Endothelial cell of umbilical vein (primary cell): ENCODE results near the gene SCTR. TPM values are rescaled to one million over a fixed set of nuclear protein-coding genes. Genes with fewer than 3 reads are reported as not detected.

ENCODE experiments used
- BruUV-seq: library from RNA; stranded (reverse); fragments of 400-500 nt; replicated peaks from 2 replicates; lab custom pipeline; 2021; lab: Mats Ljungman, UMichigan
- CTCF ChIA-PET: fragments of 300-600, 350-600 bp; sonication (Branson Sonifier 250); formaldehyde crosslinking; loops from one replicate; lab custom pipeline; 2021; ENCODE audit warnings: antibody characterized with exemption, inconsistent platforms; lab: Charles Lee
- POLR2A ChIA-PET: fragments of 300-600, 350-600 bp; sonication (Branson Sonifier 250); formaldehyde crosslinking; loops from one replicate; lab custom pipeline; 2021; ENCODE audit warnings: antibody characterized with exemption, inconsistent platforms; lab: Charles Lee
- DNase-seq: peaks from one replicate; pipeline ENCODE4 v3.0.0-alpha.2; 2011; ENCODE audit warnings: low read depth, low spot score
- FAIRE-seq: peaks from 2 replicates; lab custom pipeline; 2011; peaks lifted over from hg19 to GRCh38; lab: Jason Lieb, UNC
- H2AFZ ChIP-seq: 2 replicates; pipeline ENCODE4 v1.6.0; 2012; ENCODE audit warnings: low read depth, low read length, control low read depth, inconsistent platforms
- H3K27ac ChIP-seq: 2 replicates; pipeline ENCODE4 v1.5.1; 2011; ENCODE audit warnings: low read depth, mild to moderate bottlenecking, control low read depth, low read length, moderate library complexity; ENCODE audit not compliant: insufficient read depth
- H3K27me3 ChIP-seq, 2 experiments: 2 replicates each; pipeline versions ENCODE4 v1.6.0 to v1.6.1; 2011; ENCODE audit warnings: low read length in 2 of 2, mixed read lengths in 1 of 2; ENCODE audit not compliant: control insufficient read depth in 2 of 2, insufficient read depth in 2 of 2
- H3K36me3 ChIP-seq, 2 experiments: 2 replicates in 1 of 2; 3 replicates in 1 of 2; pipeline ENCODE4 v1.5.1; 2011; ENCODE audit warnings: low read length in 2 of 2, mild to moderate bottlenecking in 1 of 2, moderate library complexity in 1 of 2; ENCODE audit not compliant: control insufficient read depth in 2 of 2, insufficient read depth in 2 of 2; ENCODE audit errors: extremely low read depth in 1 of 2
- H3K4me1 ChIP-seq: 3 replicates; pipeline ENCODE4 v1.5.1; 2011; ENCODE audit warnings: mild to moderate bottlenecking, low read length; ENCODE audit not compliant: control insufficient read depth, insufficient read depth; ENCODE audit errors: extremely low read depth
- H3K4me2 ChIP-seq: 2 replicates; pipeline ENCODE4 v1.6.1; 2011; ENCODE audit warnings: low read length, control low read depth, mixed read lengths; ENCODE audit not compliant: insufficient read depth
- H3K4me3 ChIP-seq, 3 experiments: fragments of 200-600 bp in 1 of 3; sonication (generic), shearing (Covaris generic) in 1 of 3; replicated peaks in 1 of 3; 2 replicates each; pipeline ENCODE4 v1.5.1; 2011 to 2016; ENCODE audit warnings: control low read depth in 3 of 3, low read length in 3 of 3, mild to moderate bottlenecking in 2 of 3, inconsistent platforms in 1 of 3, low read depth in 1 of 3, moderate library complexity in 1 of 3; ENCODE audit not compliant: insufficient read depth in 1 of 3
- H3K79me2 ChIP-seq: 2 replicates; pipeline ENCODE4 v1.6.0; 2012; ENCODE audit warnings: low read length, inconsistent platforms; ENCODE audit not compliant: control insufficient read depth, insufficient read depth
- H3K9ac ChIP-seq: replicated peaks from 2 replicates; pipeline ENCODE3; 2011; ENCODE audit warnings: low read length, control low read depth; ENCODE audit not compliant: insufficient read depth; ENCODE audit errors: extremely low read depth
- H3K9me1 ChIP-seq: replicated peaks from 3 replicates; pipeline ENCODE4 v1.6.0; 2011; ENCODE audit warnings: mild to moderate bottlenecking, low read length; ENCODE audit not compliant: control insufficient read depth, insufficient read depth; ENCODE audit errors: extremely low read depth
- H3K9me3 ChIP-seq: replicated peaks from 2 replicates; pipeline ENCODE4 v1.5.1; 2012; ENCODE audit warnings: low read length, inconsistent platforms; ENCODE audit not compliant: control insufficient read depth, insufficient read depth
- H4K20me1 ChIP-seq: replicated peaks from 2 replicates; pipeline ENCODE3; 2011; ENCODE audit warnings: mild to moderate bottlenecking, low read length; ENCODE audit not compliant: control insufficient read depth, insufficient read depth; ENCODE audit errors: extremely low read depth
- FOS ChIP-seq: IDR thresholded peaks from 2 replicates; pipeline ENCODE4 v1.6.1; 2011; ENCODE audit warnings: mild to moderate bottlenecking, low read length, moderate library complexity, borderline replicate concordance; ENCODE audit not compliant: insufficient read depth
- GATA2 ChIP-seq: IDR thresholded peaks from 2 replicates; pipeline ENCODE4 v1.7.0; 2011; ENCODE audit warnings: low read depth, mild to moderate bottlenecking, moderate library complexity, mixed read lengths, low read length; ENCODE audit not compliant: insufficient read length, insufficient read depth
- JUN ChIP-seq: IDR thresholded peaks from 2 replicates; pipeline ENCODE4 v1.6.1; 2011; ENCODE audit warnings: borderline replicate concordance, low read depth; ENCODE audit not compliant: insufficient read length, insufficient read depth
- MYC ChIP-seq: IDR thresholded peaks from one replicate; pipeline ENCODE4 v1.6.1; 2011; ENCODE audit warnings: mild to moderate bottlenecking, low read depth, low read length
- POLR2A ChIP-seq: IDR thresholded peaks from 2 replicates; pipeline ENCODE4 v1.6.1; 2012; ENCODE audit warnings: low read depth, mild to moderate bottlenecking, control low read depth, low read length
- POLR2AphosphoS5 ChIP-seq: IDR thresholded peaks from 2 replicates; pipeline ENCODE4 v1.6.1; 2012; ENCODE audit warnings: low read depth, mild to moderate bottlenecking, control low read depth, low read length, moderate library complexity; ENCODE audit not compliant: insufficient read depth
- dilution Hi-C: fragments of 300-500 bp; cut with MboI; formaldehyde crosslinking; loops from one replicate; pipeline ENCODE4 v1.15.0; 2019; ENCODE audit warnings: low sequenced_read_pairs; ENCODE audit not compliant: extremely low pct_ligation_motif_present
- intact Hi-C: fragments of 100-400 bp; cut with micrococcal nuclease; formaldehyde crosslinking; loops from one replicate; pipeline ENCODE4 v1.10.0; 2022
- polyA plus RNA-seq, 4 experiments: library from polyadenylated mRNA; depleted of rRNA in 3 of 4; stranded (reverse) in 3 of 4; unstranded in 1 of 4; fragments of >200 nt; gene quantifications; 2 replicates each; pipeline versions ENCODE4 v1.2.1 to v1.2.3, GENCODE V29; 2011 to 2012; ENCODE audit warnings: missing spikeins in 1 of 4
- total RNA-seq: library from RNA; stranded (reverse); gene quantifications from 2 replicates; pipeline ENCODE4 v1.2.3, GENCODE V29; 2021
- TF ChIP-seq, protein P1 (sequence below), 2 donors: IDR thresholded peaks; 1 replicate in 1 of 2; 2 replicates in 1 of 2; pipeline ENCODE4 v1.5.1; 2011; ENCODE audit warnings: low read length in 2 of 2, mild to moderate bottlenecking in 2 of 2, moderate library complexity in 2 of 2, control low read depth in 1 of 2, inconsistent platforms in 1 of 2, low read depth in 1 of 2; ENCODE audit not compliant: insufficient read depth in 1 of 2; ENCODE audit errors: extremely low read depth in 1 of 2
- TF ChIP-seq, protein P2 (sequence below): IDR thresholded peaks from 2 replicates; pipeline ENCODE4 v1.6.1; 2011; ENCODE audit not compliant: insufficient read depth, insufficient read length

SCTR gene
- total and polyA plus RNA-seq, 2 donors (not counting 3 experiments of a cell fraction or from before 2014, with no cell fraction given) = not detected

DNA sequence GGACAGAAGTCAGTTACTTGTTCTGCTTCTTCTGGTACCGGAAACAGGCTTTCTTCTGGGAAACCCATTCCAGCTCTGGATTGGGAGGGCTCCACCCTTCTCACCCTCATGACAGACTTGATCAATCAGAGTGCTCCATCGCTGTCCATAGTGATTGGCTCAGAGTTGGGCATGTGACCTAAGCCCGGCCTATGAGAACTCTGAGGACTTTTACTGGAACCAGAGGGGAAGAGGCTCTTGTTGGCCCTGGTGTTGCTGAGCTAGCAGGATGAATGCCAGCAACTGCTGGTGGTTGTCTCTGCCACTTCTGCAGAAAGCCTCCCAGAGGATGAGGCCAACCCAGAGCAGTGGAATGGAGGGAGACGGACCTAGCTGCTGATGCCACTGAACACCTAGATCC lies 59.3 kb downstream of the SCTR start:
- no peak overlapping the region for H3K4me3 ChIP-seq
- TF ChIP-seq, protein P1, sequence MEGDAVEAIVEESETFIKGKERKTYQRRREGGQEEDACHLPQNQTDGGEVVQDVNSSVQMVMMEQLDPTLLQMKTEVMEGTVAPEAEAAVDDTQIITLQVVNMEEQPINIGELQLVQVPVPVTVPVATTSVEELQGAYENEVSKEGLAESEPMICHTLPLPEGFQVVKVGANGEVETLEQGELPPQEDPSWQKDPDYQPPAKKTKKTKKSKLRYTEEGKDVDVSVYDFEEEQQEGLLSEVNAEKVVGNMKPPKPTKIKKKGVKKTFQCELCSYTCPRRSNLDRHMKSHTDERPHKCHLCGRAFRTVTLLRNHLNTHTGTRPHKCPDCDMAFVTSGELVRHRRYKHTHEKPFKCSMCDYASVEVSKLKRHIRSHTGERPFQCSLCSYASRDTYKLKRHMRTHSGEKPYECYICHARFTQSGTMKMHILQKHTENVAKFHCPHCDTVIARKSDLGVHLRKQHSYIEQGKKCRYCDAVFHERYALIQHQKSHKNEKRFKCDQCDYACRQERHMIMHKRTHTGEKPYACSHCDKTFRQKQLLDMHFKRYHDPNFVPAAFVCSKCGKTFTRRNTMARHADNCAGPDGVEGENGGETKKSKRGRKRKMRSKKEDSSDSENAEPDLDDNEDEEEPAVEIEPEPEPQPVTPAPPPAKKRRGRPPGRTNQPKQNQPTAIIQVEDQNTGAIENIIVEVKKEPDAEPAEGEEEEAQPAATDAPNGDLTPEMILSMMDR (IDR thresholded peaks at IDR 0.05; ENCODE audit: extremely low read depth in 1 of 2, insufficient read depth in 1 of 2, low read depth in 1 of 2, low read length in 2 of 2) = no peak
- TF ChIP-seq, protein P2, sequence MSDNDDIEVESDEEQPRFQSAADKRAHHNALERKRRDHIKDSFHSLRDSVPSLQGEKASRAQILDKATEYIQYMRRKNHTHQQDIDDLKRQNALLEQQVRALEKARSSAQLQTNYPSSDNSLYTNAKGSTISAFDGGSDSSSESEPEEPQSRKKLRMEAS = no peak
- TF ChIP-seq POLR2A (no peak), MYC (no peak), POLR2AphosphoS5 (no peak), FOS (no peak), JUN (no peak), GATA2 (no peak)
- dilution Hi-C loops (no loop called here), intact Hi-C loops (no loop called here)
- no peak overlapping the region for H3K27ac ChIP-seq
- no peak overlapping the region for H3K4me2 ChIP-seq
- H3K36me3 ChIP-seq = no peaks in the 10 kb centered on the region
- no peaks in the 10 kb centered on the region for H3K9me1 ChIP-seq
- DNase-seq (no peak), FAIRE-seq (no peak)
- POLR2A ChIA-PET = no interaction called here
- H3K9ac ChIP-seq = no peak overlapping the region
- CTCF ChIA-PET = interaction anchor here (3.0 kb wide), 1 partner anchor 11 kb away, joined by 13 read pairs; no protein-coding TSS in a partner anchor
- no peak overlapping the region for H2AFZ ChIP-seq
- no peaks in the 10 kb centered on the region for H3K79me2 ChIP-seq
- no TSS peak for BruUV-seq
- H4K20me1 ChIP-seq = no peaks in the 10 kb centered on the region
- H3K27me3 ChIP-seq = peaks cover 0 to 3% of the 10 kb centered on the region in 2 experiments
- no peaks in the 10 kb centered on the region for H3K4me1 ChIP-seq
- H3K9me3 ChIP-seq = no peaks in the 10 kb centered on the region
